Type B pancreatic cell (in vitro differentiated cells): ENCODE data around the gene DPH7. TPM values are rescaled to one million over a fixed set of nuclear protein-coding genes. Genes with fewer than 3 reads are reported as not detected.

Experiments used
- DNase-seq: peaks from one replicate; pipeline ENCODE4 v3.0.0; 2021; ENCODE audit warnings: mixed read lengths; ENCODE audit not compliant: unreplicated experiment; ENCODE audit errors: extremely low spot score
- H3K27ac Mint-ChIP-seq: 2 replicates; pipeline ENCODE4 v1.8.0; 2021; ENCODE audit warnings: mild to moderate bottlenecking, mixed read lengths
- H3K27me3 Mint-ChIP-seq: 2 replicates; pipeline ENCODE4 v1.8.0; 2021; ENCODE audit warnings: mixed read lengths
- H3K36me3 Mint-ChIP-seq: 2 replicates; pipeline ENCODE4 v1.8.0; 2021; ENCODE audit warnings: mixed read lengths
- H3K4me1 Mint-ChIP-seq: one replicate; pipeline ENCODE4 v1.8.0; 2021; ENCODE audit warnings: mixed read lengths; ENCODE audit not compliant: unreplicated experiment
- H3K4me3 Mint-ChIP-seq: 2 replicates; pipeline ENCODE4 v1.8.0; 2021; ENCODE audit warnings: mild to moderate bottlenecking, mixed read lengths
- H3K9me3 Mint-ChIP-seq: 2 replicates; pipeline ENCODE4 v1.8.0; 2021; ENCODE audit warnings: mixed read lengths
- CTCF ChIP-seq: fragments of 200-600 bp; sonication (generic); conservative IDR thresholded peaks from 2 replicates; pipeline ENCODE4 v1.5.0; 2021; ENCODE audit warnings: antibody characterized with exemption, mild to moderate bottlenecking
- total RNA-seq: library from RNA; stranded (reverse); gene quantifications from 2 replicates; pipeline ENCODE4 v1.2.1, GENCODE V29; 2021; ENCODE audit warnings: low replicate concordance

Gene DPH7
- total RNA-seq, 1 donor from 2014 or later = 45.8 TPM

DNA sequence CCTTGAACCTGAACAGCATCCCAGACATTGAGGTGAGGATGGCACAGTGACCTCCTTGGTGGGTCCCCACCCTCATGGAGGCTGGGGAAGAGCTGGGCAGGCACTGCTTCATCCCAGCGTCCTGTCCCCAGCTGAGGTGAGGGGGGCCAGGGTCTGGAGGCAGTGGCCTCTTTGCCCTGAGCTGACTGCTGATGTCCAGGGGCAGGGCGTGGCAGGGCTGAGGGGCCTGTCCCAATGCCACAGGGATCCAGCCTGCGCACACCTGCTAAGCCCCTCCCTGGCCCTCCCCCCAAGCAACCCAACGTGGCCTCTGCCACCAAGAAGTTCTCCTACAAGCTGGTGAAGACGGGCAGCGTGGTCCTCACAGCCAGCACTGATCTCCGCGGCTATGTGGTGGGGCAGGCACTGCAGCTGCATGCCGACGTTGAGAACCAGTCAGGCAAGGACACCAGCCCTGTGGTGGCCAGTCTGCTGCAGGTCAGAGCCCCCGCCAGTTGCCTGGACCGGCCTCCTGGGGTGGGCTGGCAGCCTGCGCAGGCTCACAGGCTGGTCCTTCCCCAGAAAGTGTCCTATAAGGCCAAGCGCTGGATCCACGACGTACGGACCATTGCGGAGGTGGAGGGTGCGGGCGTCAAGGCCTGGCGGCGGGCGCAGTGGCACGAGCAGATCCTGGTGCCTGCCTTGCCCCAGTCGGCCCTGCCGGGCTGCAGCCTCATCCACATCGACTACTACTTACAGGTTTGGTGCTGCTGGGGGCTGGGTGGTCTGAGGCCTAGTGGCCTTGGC lies 35.2 kb upstream of the DPH7 start:
- H3K36me3 Mint-ChIP-seq = no peaks in the 10 kb centered on the region
- no peak overlapping the region for H3K4me3 Mint-ChIP-seq
- no peak for DNase-seq
- TF ChIP-seq CTCF = no peak
- no peaks in the 10 kb centered on the region for H3K27me3 Mint-ChIP-seq
- H3K27ac Mint-ChIP-seq = peak overlapping the region; percentile 99
- H3K4me1 Mint-ChIP-seq = peaks cover 14% of the 10 kb centered on the region
- H3K9me3 Mint-ChIP-seq = no peaks in the 10 kb centered on the region

DNA sequence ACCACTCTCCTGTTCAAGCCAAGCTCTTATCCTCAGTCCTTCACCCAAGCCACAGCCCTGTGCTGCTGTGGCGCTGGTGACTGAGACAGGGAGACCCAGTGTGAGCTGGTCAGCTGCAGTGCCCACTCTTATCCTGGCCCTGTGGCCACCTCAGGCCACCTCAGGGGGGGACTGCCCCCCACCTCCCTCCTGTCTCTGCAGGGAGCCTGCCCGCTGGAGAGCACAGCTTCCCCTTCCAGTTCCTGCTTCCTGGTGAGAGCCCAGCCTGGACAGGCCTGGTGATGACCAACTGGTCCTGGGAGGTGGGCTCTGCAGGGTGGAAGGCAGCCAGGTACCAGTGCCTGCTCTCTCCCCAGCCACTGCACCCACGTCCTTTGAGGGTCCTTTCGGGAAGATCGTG lies 34.5 kb upstream of the DPH7 start:
- Mint-ChIP-seq H3K4me3 (no peak overlapping the region), H3K4me1 (peaks cover 14% of the 10 kb centered on the region), H3K27me3 (no peaks in the 10 kb centered on the region), H3K27ac (peak overlapping the region; percentile 99), H3K36me3 (no peaks in the 10 kb centered on the region), H3K9me3 (no peaks in the 10 kb centered on the region)
- DNase-seq = no peak
- no peak for TF ChIP-seq CTCF

DNA sequence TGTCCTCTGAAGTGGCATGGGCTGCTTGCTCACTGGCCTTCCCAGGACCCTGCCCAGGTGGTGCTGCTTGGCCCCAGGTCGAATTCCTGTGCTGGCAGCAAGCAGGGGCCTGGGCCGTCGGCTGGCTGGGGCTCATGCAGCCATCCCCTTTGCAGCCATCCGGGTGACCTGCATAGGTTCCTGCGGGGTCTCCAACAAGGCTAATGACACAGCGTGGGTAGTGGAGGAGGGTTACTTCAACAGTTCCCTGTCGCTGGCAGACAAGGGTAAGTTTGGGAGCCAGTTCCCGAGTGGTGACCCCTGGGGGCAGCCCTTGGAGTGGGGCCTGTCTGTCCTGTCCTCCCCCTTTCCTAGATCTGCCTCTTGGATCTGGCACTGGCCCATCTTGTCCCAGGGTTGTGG lies 34.0 kb upstream of the DPH7 start:
- Mint-ChIP-seq H3K4me1 (peaks cover 12% of the 10 kb centered on the region), H3K4me3 (no peak overlapping the region), H3K36me3 (no peaks in the 10 kb centered on the region), H3K27ac (peak overlapping the region; percentile 99), H3K27me3 (no peaks in the 10 kb centered on the region), H3K9me3 (no peaks in the 10 kb centered on the region)
- DNase-seq = no peak
- TF ChIP-seq CTCF = no peak

DNA sequence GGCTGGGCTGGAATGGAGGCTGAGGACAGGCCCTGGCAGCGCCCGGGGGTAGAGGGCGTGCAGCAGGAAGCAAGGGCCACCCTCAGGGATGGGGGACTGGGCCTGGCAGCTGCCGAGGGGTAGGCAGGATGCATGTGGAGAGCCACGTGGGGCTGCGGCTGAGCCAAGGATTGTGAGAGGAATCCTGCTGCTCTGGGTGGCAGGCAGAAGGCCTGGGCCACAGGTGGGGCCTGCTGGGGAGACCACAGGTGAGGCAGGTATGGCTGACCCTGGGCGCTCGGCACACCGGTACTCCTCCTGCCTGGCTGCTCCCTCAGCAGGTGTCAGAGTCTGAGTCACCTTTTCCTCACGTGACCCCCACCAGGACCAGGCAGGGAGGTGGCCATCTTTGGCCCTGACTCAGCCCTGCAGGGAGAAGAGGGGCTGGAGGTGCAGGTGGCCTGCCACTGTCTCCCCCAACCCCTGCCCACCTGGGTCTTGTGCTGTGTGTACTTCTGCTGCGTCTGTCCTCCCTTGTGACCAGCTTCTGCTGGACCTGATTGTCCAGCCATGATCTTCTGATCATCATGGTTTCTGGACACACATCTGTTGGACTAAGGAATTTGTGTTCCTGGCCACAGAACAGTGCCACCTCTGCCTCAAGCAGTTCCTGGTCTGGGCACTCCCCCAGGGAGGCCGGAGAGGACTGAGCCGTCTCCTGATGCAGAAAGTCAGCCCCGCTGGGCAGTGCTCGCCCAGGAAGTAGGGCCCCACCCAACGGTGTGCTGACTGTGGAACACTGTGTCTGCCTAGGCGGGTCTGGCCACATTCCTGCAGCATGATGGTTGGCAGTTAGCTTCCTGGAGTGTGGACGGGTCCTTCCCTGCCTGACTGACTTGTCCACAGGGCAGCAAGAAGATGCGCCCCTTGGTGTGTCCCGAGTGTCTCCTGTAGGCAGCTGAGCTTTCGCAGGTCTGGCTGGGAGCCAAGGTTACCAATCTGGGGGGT lies 33.2 kb upstream of the DPH7 start:
- peak overlapping the region; percentile 99 for H3K27ac Mint-ChIP-seq
- peaks cover 4% of the 10 kb centered on the region for H3K27me3 Mint-ChIP-seq
- H3K9me3 Mint-ChIP-seq = no peaks in the 10 kb centered on the region
- DNase-seq = peak; percentile 83
- no peak for TF ChIP-seq CTCF
- H3K4me3 Mint-ChIP-seq = peak overlapping the region; percentile 76
- H3K4me1 Mint-ChIP-seq = peaks cover 9% of the 10 kb centered on the region
- no peaks in the 10 kb centered on the region for H3K36me3 Mint-ChIP-seq

- H3K36me3 Mint-ChIP-seq = no peaks in the 10 kb centered on the region
- H3K4me3 Mint-ChIP-seq = peak overlapping the region; percentile 33
- peaks cover 11% of the 10 kb centered on the region for H3K4me1 Mint-ChIP-seq
- no peak for TF ChIP-seq CTCF
- no peak for DNase-seq
- no peaks in the 10 kb centered on the region for H3K9me3 Mint-ChIP-seq
- H3K27me3 Mint-ChIP-seq = peaks cover 7% of the 10 kb centered on the region
- peak overlapping the region; percentile 99 for H3K27ac Mint-ChIP-seq
These were observed 32.2 kb upstream of the DPH7 start for GRCh38 chr9:137610944-137611343.
